ENCODE results near the gene FAT1.

GRCh38 chr4:186739317-186739716, 15.7 kb upstream of the FAT1 start:
- no peak for TF ChIP-seq CREB1 (IDR thresholded peaks at IDR 0.05; ENCODE audit: low read depth)
- TF ChIP-seq CEBPB (IDR thresholded peaks at IDR 0.05) = no peak
- no peak for TF ChIP-seq RAD21 (IDR thresholded peaks at IDR 0.05; ENCODE audit: low read depth)
- no peak for TF ChIP-seq MAX (IDR thresholded peaks at IDR 0.05)
- no peak for TF ChIP-seq ZBTB7A (IDR thresholded peaks at IDR 0.05; ENCODE audit: low read depth)
- no peak for TF ChIP-seq YY1 (IDR thresholded peaks at IDR 0.05; ENCODE audit: low read depth)
- no peak for TF ChIP-seq FOXM1 (IDR thresholded peaks at IDR 0.05; ENCODE audit: borderline replicate concordance, low read depth)
- TF ChIP-seq NFIC (IDR thresholded peaks at IDR 0.05) = no peak
- no peak for TF ChIP-seq REST (IDR thresholded peaks at IDR 0.05; ENCODE audit: low read depth)
